ENCODE results near the gene ADAMTS12.
"Not testable (repeated sequence)": the region's sequence is repeated elsewhere in the genome, so short reads cannot be mapped to it uniquely, and the experiment has no call there.

- not testable (repeated sequence) for TF ChIP-seq POLR2AphosphoS5, CTCF (IDR thresholded peaks at IDR 0.05)
Measured at GRCh38 chr5:33906248-33906647, 14.5 kb upstream of the ADAMTS12 start.
